Activated T-cell treated with anti-CD3 and anti-CD28 coated beads, Interleukin-2, amount 50 U/mL, for 48 hours (primary cell): Measurements from ENCODE around the gene TOP2B.

Experiments
- DNase-seq, 2 experiments: peaks; one replicate each; pipeline ENCODE4 v3.0.0-alpha.2; 2020

Gene TOP2B

DNA sequence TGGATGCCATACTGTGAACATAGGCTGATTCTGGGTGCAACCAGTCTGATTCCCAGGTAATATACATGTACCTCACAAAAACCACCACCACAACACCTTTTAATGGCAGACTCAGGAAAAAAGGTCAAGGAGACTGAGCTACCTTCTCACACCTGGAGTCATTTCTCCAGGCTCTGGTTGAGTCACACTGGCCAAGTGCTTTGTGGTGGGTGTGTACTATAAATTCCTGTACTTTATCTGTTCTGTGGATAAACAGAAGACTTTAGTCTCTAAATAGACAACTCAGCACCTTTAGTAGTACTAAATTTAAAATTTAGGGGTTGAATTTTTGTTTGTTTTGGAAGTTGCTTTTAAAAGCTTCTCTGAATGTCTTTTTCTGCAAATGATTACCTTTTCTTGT, 46.7 kb downstream of the TOP2B start:
- DNase-seq, result no peak

DNA sequence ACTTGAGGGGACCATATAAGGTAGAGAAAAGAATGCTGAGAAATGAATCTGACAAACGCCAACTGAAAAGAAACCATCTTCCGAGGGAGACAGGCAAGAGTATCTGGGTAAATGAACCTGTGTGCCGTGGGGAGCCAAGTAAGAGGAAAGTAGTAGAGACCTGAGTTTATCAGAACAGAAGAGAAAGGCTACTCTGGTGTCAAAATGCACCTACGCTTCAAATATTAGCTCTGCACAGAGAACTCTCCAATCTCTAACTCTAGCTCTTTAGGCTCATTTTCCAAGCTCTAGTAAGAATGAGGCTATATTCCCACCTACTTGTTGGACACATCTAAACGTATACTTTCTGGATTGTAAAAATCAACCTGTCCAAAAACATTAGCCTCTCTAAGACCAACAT, 53.5 kb downstream of the TOP2B start:
- DNase-seq, result no peak

DNA sequence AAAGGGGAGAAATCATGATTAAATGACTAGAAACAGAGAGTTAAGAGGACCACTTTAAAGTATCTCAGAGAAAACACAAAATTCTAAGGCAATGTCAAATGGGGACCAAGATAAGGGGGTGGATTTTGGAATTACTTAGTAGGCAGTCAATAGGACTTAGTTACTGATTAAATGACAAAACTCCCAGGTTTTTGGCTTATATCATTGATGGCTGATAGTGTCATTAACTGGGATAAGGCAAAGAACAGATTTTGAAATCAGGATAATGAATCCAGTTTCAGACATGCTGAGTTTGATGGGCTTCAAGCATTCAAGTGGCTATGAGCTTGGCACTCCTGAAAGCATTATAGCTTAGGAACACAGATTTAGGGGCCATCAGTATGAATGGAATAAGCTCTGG, 53.9 kb downstream of the TOP2B start:
- no peak for DNase-seq

DNA sequence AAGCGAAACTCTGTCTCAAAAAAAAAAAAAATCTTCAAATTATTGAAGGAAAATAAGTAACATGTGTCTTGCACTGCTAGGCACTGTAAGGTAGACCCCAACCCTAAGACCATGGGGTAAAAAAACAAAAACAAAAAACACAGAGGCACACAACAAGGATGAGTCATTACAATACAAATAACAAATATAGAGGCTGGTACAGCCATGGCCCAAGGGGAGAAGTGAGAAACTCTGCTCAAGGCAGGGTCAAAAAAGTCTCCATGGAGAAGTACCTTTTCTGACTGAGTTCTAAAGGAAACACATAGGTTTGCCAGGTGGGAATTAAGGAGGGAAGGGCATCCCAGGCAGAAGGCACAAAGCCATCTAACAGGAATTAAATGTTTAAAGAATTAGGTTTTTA, 54.5 kb downstream of the TOP2B start:
- DNase-seq, result no peak

- DNase-seq, result no peak
Measured at GRCh38 chr3:25604107-25604805, 60.5 kb downstream of the TOP2B start.

DNA sequence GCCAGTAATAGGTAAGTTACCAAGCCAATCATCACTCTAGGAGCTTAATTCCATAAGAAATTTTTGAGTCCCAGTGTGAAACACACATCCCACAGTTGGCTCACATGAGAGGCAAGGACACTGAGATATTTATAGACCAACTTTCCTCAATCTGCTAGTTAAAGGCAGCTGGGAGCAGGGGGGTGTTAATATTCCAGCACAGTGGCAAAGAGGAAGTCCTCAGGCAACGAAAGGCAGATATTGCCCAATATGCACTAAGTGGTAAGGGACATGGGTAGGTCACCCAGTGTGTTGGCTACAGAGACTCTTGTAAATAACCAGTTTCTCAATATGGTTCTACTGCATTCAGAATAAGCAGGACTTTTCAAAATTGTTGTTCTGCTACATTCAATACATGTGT, 61.0 kb downstream of the TOP2B start:
- no peak for DNase-seq

DNA sequence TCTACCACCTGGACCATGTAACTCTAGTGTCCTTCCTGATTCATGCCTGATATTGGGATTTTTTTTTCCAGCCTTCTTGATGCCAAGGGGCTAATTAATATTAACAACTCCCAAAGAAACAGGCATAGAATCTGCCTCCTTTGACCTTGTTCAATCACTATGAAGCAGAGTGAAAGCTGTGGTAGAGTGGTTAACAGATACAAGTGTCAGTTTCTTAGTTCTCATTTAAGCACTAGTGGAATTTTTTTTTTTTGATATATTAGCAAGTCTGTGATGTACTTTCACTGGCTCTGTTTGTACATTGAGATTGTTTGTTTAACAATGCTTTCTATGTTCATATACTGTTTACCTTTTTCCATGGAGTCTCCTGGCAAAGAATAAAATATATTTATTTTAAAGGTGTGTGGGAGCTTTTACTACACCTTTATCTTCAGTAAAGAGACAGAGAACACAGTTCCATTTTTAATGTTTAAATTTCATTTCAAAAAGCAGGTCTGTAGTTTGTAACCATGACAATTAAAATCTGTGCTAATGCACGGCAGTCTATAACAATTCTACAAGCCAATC, 67.1 kb downstream of the TOP2B start:
- no peak for DNase-seq

- no peak for DNase-seq
Measured at GRCh38 chr3:25594007-25594502, 70.7 kb downstream of the TOP2B start.

GRCh38 chr3:25593001-25593400, 71.7 kb downstream of the TOP2B start:
- no peak for DNase-seq

- no peak for DNase-seq
Measured at GRCh38 chr3:25592510-25592968, 72.2 kb downstream of the TOP2B start.

- DNase-seq, result no peak
Measured at GRCh38 chr3:25589783-25590258, 74.9 kb downstream of the TOP2B start.

GRCh38 chr3:25589104-25589782, 75.5 kb downstream of the TOP2B start:
- DNase-seq, result no peak

DNA sequence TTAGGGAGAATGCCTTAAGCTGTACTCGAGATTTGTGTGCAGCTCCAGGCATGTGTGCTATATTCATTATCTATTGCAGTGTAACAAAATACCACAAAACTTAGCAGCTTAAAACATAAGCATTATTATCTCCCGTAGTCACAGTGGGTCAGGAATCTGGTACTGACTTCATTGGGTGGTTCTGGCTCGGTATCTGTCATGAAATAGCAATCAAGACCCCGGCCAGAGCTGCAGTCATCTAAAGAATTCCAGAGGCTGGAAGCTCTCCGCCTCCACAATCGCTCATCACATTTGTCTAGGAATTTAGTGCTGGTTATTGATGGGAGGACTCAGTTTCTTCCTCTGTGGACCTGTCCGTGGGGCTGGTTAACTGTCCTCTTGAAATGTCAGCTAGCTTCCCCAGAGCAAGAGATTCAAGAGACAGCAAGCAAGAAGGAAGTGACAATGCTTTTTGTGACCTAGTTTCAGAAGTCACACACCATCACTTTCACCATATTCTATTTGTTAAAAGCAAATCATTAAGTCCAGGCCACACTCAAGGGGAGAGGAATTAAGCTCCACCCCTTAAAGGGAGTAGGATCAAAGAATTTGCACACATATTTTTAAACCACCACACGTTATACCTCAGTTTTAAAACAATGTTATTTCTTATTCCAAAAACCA, 76.1 kb downstream of the TOP2B start:
- no peak for DNase-seq

DNA sequence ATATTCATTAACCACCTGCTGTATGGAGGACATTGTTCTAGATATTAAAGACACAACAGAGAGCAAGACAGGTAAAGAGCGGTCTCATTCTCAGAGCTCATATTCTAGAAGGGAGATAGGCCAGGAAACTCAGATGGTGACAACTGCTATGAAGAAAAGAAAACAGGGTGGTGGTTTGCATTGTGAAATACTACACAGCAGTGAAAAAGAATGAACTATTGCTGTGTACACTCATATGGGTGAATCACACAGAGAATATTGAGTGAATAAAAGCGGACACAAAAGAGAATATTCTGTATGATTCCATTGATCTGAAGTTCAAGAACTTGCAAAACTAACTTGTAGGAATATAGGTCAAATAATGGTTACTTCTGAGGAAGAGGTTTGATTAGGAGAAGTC, 76.7 kb downstream of the TOP2B start:
- DNase-seq, result no peak

- no peak for DNase-seq
Measured at GRCh38 chr3:25587526-25587925, 77.2 kb downstream of the TOP2B start.

GRCh38 chr3:25587094-25587493, 77.6 kb downstream of the TOP2B start:
- no peak for DNase-seq

- no peak for DNase-seq
Measured at GRCh38 chr3:25586553-25586952, 78.2 kb downstream of the TOP2B start.

- no peak for DNase-seq
Measured at GRCh38 chr3:25586167-25586505, 78.6 kb downstream of the TOP2B start.

DNA sequence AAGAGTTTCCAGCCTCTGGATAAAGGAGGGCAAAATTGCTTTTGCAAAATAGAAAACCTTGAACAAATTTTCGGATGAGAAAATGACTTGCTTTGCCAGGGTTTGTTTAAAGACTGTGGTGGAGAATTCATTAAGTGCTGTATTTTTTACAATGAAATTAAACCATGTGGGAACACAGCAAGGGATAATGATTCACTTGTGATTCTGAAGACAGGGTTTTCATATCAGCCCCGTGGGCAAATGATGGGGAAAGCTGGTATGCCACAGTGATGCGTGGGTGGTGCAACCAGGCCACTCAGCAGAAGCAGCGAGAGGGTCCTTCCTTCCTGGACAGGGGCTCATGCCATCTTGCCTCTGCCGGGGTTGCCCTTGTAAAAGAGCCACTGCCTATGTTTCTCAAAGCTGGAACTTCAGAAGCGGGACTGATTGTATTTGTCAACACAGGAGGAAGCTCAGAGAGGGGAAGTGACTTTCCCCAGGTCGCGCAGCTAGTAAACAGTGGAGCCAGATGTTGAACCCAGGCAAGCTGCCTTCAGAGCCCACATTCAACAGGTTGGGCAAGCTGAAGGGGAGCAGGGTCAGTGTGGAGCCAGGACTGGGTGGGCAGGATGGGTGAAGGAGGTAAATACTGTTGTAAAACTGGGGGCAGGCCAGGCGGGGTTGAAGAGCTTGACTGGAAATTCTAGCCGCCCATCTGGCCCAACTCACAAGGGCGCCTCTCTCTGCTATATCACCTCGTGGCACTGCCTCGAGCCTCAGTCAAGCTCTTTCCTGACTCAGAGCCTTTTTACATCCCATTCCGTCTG, 79.1 kb downstream of the TOP2B start:
- DNase-seq, result no peak

- no peak for DNase-seq
Measured at GRCh38 chr3:25584011-25584789, 80.5 kb downstream of the TOP2B start.

DNA sequence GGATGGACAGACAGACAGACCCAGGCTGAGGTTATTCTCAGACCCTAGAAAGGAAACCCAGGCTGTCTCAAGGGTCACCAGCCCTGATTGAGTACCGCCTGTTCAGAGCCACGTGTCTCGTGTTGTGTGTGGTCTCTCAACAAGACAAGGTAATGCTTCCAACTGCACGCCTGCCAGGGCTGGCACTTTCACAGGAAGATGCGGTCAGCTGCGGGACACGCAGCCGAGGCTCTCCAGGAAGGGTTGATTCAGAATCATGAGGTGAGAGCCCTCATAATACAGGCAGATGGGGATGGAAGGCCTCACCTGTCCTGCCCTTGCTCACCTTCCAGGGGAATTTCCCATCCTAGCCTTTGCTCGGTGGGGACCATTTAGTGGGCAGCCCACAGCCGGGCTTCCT, 81.4 kb downstream of the TOP2B start:
- DNase-seq, result no peak

DNA sequence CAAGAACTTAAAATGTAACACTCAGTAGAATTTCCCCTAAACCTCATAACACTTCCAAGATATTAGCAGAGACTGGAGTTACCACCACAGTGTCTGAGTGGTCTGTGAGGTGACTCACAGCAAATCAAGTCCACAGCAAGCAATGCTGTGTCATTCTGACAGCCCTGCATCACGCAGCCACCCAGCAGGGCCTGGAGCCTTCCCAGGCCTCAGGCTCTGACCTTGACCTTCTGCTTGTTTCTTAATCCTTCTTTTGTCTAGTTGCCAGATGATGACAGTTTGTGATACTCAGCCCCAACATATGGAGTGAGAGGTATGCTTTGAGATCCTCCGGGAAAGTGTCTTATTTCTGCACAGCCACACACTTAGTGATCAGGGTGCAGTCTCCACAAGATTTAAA, 82.5 kb downstream of the TOP2B start:
- no peak for DNase-seq
